B cell (primary cell): Measurements from ENCODE around the gene THEM5.

Experiments
- CTCF ChIP-seq: fragments of 200-600 bp; IDR thresholded peaks from one replicate; pipeline ENCODE4 v1.8.0; 2022; ENCODE audit warnings: antibody characterized with exemption, mild to moderate bottlenecking
- EZH2 ChIP-seq: IDR thresholded peaks from 2 replicates; pipeline ENCODE4 v1.6.1; 2012; ENCODE audit warnings: borderline replicate concordance, low read depth, mild to moderate bottlenecking, moderate library complexity, low read length; ENCODE audit not compliant: insufficient read depth, poor library complexity, severe bottlenecking

GRCh38 chr1:151885479-151885878, 32.0 kb upstream of the THEM5 start:
- TF ChIP-seq CTCF (no peak), EZH2 (no peak)
